Epithelial cell of esophagus (primary cell): ENCODE measurements around the gene CCDC174.

Experiments
- DNase-seq: peaks from one replicate; pipeline ENCODE4 v3.0.0; 2010; ENCODE audit warnings: low read depth
- H3K4me3 ChIP-seq: 2 replicates; pipeline ENCODE4 v1.5.1; 2011; ENCODE audit warnings: mild to moderate bottlenecking, low read length, control low read depth
- CTCF ChIP-seq: IDR thresholded peaks from 2 replicates; pipeline ENCODE4 v1.5.1; 2011; ENCODE audit warnings: low read depth, mild to moderate bottlenecking, low read length, control low read depth, inconsistent platforms; ENCODE audit not compliant: insufficient read depth; ENCODE audit errors: missing control alignments

Gene CCDC174

GRCh38 chr3:14700891-14701290 is 49.3 kb downstream of the CCDC174 start:
- TF ChIP-seq CTCF = no peak
- no peak overlapping the region for H3K4me3 ChIP-seq
- DNase-seq = no peak

- H3K4me3 ChIP-seq = no peak overlapping the region
- no peak for TF ChIP-seq CTCF
- peak; percentile 38 for DNase-seq
Measured at GRCh38 chr3:14701676-14702075, 50.1 kb downstream of the CCDC174 start.

- TF ChIP-seq CTCF = no peak
- no peak overlapping the region for H3K4me3 ChIP-seq
- DNase-seq = no peak
Measured at GRCh38 chr3:14703128-14703750, 51.7 kb downstream of the CCDC174 start.

GRCh38 chr3:14703791-14704190 is 52.2 kb downstream of the CCDC174 start:
- H3K4me3 ChIP-seq = no peak overlapping the region
- DNase-seq = no peak
- TF ChIP-seq CTCF = no peak

GRCh38 chr3:14706096-14706495 is 54.5 kb downstream of the CCDC174 start:
- no peak overlapping the region for H3K4me3 ChIP-seq
- TF ChIP-seq CTCF = no peak
- DNase-seq = no peak

- no peak for DNase-seq
- TF ChIP-seq CTCF = no peak
- H3K4me3 ChIP-seq = no peak overlapping the region
Measured at GRCh38 chr3:14716591-14716990, 65.0 kb downstream of the CCDC174 start.

- no peak for TF ChIP-seq CTCF
- no peak overlapping the region for H3K4me3 ChIP-seq
- DNase-seq = no peak
Measured at GRCh38 chr3:14717307-14717706, 65.7 kb downstream of the CCDC174 start.
